GM19372 (cell line): ENCODE measurements around the gene DDX51.

ENCODE experiments used
- ATAC-seq: cut with Tn5 transposase; IDR thresholded peaks from one replicate; pipeline ENCODE4 v1.9.1; 2021; ENCODE audit warnings: mild to moderate bottlenecking, low read depth, moderate library complexity; ENCODE audit not compliant: unreplicated experiment

The DDX51 gene

DNA sequence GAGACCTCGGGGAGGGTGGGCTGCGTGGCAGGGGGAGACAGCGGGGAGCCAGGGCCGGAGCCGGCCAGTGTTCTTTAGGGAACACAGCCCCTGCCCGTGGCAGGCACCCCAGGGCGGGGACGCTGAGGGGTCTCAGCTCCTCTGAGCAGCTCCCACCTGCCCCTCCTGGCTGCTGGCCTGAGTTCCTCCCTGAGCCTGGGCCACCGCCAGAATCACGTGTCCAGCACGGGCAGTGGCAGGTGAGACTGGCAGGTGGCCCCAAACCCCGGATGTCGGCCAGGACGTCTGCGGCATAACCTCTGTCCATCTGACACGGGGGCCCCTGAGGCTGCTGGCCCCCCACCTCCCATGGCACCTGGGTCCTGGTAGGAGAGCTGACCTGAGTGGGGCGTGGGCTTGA lies 25.3 kb upstream of the DDX51 start:
- ATAC-seq: no peak

GRCh38 chr12:132168311-132169031 lies 24.4 kb upstream of the DDX51 start:
- ATAC-seq: no peak

DNA sequence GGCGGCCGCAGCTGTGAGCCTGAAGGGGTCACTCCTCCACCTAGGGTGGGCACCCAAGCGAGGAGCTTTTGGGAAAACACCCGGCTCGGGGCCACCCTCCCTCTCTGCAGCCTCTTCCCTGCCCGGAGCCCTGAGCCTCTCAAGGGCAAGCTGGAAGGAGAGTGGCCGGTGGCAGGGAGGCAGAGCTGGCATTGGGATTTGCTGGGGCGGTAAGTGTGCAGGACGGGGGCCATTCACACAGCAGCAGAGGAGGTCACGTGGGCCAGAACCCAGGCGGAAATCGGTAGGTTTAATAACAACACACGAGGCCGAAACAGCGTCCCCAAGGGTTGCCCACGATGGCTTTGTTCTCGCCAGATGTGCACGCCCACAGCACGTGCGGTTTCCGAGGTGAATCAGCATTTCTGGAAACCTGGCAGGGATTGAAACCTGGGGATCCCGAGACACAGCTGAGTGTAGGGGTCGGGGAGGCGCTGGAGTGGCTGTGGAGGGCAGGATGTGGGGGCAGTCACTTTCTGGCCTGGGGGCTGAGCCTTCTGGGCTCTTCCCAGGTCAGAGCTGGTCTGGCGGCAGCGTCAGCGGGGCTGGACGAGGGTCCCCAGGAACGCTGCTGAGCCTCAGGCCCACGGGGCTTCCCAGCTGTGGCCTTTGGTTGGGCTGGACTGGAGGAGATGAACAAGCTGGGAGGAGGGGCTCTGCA lies 23.6 kb upstream of the DDX51 start:
- ATAC-seq: no peak

DNA sequence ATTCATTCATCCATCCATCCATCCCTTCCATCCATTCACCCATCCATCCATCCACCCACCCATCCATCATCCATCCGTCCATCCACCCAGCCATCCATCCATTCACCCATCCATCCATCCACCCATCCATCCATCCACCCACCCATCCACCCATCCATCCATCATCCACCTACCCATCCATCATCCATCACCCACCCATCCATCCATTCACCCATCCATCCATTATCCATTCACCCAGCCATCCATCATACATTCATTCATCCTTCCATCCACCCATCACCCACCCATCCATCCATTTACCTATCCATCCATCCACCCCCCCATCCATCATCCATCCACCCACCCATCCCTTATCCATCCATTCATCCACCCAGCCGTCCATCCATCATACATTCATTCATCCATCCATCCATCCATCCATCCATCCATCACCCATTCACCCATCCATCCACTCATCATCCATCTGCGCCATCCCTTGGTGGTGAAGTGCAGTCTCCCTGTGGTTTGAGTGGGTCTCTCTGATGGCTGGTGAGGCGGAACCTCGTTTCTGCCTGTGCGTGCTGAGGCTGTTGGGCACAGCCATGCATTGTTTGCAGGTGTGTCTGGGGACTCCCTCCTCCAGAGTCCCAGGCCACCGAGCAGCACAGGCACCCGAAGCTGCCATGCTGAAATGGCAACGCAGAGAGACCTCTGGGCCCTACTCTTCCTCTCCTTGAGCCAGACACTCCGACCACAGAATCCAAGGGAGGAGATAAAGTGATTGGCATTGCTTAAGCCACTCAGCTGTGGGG lies 22.9 kb upstream of the DDX51 start:
- ATAC-seq: no peak

DNA sequence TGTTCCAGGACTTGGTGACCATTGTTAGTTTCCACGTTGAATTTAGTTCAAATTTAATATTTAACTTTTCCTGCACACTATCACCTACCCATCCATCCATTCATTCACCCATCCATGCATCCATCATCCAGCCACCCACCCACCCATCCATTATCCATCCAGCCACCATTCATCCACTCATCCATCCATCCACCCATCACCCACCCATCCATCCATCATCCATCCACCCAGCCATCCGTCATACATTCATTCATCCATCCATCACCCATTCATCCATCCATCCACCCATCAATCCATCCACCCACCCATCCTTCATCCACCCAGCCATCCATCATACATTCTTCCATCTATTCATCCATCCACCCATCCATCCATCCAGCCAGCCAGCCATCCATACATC lies 22.0 kb upstream of the DDX51 start:
- ATAC-seq: no peak

GRCh38 chr12:132165584-132165983 lies 21.5 kb upstream of the DDX51 start:
- no peak for ATAC-seq

DNA sequence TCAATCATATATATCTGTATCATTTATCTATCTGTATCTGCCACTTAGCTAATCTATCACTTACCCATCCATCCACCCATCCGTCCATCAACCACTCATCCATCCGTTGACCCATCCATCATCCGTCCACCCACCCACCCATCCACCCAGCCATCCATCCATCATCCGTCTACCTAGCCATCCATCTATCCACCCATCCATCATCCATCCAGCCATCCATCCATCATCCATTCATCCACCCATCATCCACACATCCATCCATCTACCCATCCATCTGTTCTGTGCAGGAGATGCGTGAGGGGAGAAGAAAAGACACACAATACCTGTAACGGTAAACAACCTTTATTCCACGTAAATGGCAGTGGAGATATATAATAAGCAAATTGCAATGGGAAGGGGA lies 20.3 kb upstream of the DDX51 start:
- no peak for ATAC-seq

DNA sequence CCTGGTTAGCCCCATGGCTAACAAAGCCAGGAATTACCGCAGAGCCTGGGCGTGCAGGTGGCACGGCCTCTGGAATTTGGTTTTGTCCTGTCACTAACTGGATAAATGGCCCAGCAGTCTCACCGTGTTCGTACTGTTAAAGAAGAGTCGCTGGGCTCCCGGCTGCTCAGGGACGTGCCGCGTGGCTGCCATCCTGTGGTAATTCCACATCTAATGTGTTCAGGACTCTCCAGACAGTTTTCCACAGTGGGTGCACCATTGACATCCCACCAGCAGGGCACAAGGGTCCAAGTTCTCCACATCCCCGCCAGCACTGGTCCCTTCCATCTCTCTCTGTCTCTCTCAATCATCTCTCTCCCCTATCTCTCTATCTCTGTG lies 19.8 kb upstream of the DDX51 start:
- ATAC-seq: no peak

DNA sequence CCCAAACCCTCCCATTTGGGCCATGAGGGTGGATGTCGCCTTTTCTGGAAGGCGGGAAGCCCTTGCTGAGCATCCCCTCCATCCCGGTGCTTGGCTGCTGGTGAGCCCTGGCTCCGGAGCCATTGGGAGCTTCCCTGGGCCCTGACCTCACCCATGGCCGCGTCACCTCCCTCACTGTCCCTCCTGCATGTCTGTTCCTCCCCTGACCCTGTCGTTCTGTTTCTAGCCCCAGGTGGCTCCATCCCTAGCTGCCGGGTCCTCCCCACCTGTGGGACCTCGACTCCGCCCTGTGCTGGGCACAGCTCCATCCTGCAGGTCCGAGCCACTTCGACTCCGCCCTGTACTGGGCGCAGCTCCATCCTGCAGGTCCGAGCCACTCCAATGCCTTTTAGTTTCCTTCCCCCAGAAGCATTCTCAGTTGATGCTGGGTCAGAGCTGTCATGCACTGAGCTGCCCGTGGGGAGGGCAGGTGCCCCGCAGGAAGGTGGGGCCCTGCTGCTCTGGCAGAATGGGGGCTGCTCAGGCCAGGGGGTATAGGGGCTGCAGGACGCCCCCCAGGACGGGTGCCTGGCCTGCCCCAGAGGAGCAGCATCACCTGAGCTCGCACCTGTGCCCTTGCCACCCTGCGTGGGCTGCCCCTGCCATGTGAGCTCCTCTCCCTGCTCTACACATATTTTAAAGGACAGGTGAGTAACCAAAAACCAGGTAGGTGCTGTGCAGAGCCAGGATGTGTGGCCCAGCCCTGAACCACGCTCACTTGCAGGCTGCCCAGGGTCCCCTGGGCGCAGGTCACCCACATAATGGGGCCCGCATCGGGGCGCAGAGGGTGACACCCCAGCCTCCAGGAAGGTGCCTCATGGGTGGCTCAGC lies 19.2 kb upstream of the DDX51 start:
- no peak for ATAC-seq

DNA sequence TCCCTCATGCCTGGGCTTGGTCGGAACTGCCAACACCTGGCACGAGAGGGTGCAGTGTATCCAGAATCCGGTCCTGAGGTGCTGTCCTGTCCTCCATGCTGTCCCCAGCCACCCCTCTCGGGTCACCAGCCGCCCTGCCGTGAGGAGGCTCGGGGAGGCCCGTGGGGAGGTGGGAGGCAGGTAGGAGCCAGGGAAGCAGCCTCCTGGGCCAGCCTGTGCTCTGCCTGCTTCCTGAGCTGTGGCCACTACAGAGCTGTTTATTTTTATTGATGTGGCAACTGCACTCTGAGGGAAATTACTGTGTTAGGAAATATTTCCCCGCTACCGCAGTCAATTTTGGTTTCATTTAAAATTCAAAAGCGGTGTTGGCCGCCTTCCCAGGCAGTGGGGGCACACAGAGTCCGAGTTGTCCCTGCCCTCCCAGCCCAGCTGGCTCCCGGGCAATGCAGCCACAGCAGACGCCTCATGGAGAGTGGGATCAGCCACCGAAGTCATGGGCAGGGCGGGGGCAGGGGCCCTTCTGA lies 18.5 kb upstream of the DDX51 start:
- ATAC-seq: no peak

DNA sequence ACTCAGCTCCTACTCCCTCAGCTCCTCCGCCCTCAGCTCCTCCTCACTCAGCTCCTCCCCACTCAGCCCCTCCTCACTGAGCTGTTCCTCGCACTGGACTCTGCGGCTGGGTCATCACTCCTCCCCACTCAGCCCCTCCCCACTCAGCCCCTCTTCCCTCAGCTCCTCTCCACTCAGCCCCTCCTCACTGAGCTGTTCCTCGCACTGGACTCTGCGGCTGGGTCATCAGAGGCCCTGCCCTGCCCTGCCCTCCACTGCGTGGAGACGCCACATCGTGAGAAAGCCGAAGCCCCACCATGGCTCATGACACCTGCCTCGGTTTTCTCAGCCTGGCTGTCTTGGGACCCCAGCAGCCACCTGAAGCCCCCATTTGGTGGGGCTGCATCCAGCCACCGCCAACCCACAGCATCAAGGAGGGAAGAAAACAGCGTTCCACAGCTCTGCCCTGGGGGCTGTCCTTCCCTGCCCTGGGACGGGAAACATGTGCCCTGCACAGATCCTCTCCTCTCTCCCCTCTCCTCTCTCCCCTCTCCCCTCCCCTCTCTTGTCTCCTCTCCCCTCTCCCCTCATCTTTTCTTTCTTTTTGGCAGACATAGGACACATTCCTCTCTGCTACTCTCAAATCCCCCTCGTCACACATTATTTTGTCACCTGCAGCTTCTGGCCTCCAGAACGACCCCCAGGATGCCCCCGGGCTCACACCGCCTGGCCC lies 17.8 kb upstream of the DDX51 start:
- ATAC-seq: no peak

GRCh38 chr12:132161036-132161781 lies 17.1 kb upstream of the DDX51 start:
- ATAC-seq: no peak

DNA sequence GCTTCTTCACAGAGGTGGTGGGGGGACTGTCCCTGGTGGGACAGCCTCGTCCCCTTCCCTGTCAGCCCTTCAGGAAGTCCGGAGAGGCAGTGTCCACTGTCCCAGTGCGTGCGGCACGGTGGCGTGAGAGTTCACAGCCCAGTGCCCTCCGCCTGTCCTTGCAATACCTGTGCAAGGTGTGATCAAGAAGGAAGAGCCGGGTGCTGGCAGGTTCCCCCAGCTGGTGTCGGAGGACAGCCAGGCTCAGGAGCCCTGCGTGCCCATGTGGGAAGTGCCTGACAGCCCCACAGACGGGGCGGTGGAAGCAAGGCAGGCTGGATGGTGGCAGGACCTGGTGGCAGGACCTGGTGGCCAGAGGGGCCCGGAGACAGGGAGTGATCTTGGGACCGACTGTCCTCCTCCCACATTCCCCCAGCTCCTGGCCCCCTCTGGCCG lies 16.5 kb upstream of the DDX51 start:
- ATAC-seq: no peak

GRCh38 chr12:132160016-132160415 lies 15.9 kb upstream of the DDX51 start:
- ATAC-seq: no peak

- no peak for ATAC-seq
Measured at GRCh38 chr12:132159555-132160003, 15.5 kb upstream of the DDX51 start.

- ATAC-seq: no peak
Measured at GRCh38 chr12:132158677-132159554, 14.8 kb upstream of the DDX51 start.

- no peak for ATAC-seq
Measured at GRCh38 chr12:132157733-132158409, 13.8 kb upstream of the DDX51 start.
